Endothelial cell of umbilical vein (primary cell): ENCODE data around the gene PLB1. TPM values are rescaled to one million over a fixed set of nuclear protein-coding genes. Genes with fewer than 3 reads are reported as not detected.
A peak's percentile ranks its signal among the peaks of the same experiment; 100 is the strongest.

Experiments used
- BruUV-seq: library from RNA; stranded (reverse); fragments of 400-500 nt; replicated peaks from 2 replicates; lab custom pipeline; 2021; lab: Mats Ljungman, UMichigan
- CTCF ChIA-PET: fragments of 300-600, 350-600 bp; sonication (Branson Sonifier 250); formaldehyde crosslinking; loops from one replicate; lab custom pipeline; 2021; ENCODE audit warnings: antibody characterized with exemption, inconsistent platforms; lab: Charles Lee
- POLR2A ChIA-PET: fragments of 300-600, 350-600 bp; sonication (Branson Sonifier 250); formaldehyde crosslinking; loops from one replicate; lab custom pipeline; 2021; ENCODE audit warnings: antibody characterized with exemption, inconsistent platforms; lab: Charles Lee
- DNase-seq: peaks from one replicate; pipeline ENCODE4 v3.0.0-alpha.2; 2011; ENCODE audit warnings: low read depth, low spot score
- FAIRE-seq: peaks from 2 replicates; lab custom pipeline; 2011; peaks lifted over from hg19 to GRCh38; lab: Jason Lieb, UNC
- H2AFZ ChIP-seq: 2 replicates; pipeline ENCODE4 v1.6.0; 2012; ENCODE audit warnings: low read depth, low read length, control low read depth, inconsistent platforms
- H3K27ac ChIP-seq: 2 replicates; pipeline ENCODE4 v1.5.1; 2011; ENCODE audit warnings: low read depth, mild to moderate bottlenecking, control low read depth, low read length, moderate library complexity; ENCODE audit not compliant: insufficient read depth
- H3K27me3 ChIP-seq, 2 experiments: 2 replicates each; pipeline versions ENCODE4 v1.6.0 to v1.6.1; 2011; ENCODE audit warnings: low read length in 2 of 2, mixed read lengths in 1 of 2; ENCODE audit not compliant: control insufficient read depth in 2 of 2, insufficient read depth in 2 of 2
- H3K36me3 ChIP-seq, 2 experiments: 2 replicates in 1 of 2; 3 replicates in 1 of 2; pipeline ENCODE4 v1.5.1; 2011; ENCODE audit warnings: low read length in 2 of 2, mild to moderate bottlenecking in 1 of 2, moderate library complexity in 1 of 2; ENCODE audit not compliant: control insufficient read depth in 2 of 2, insufficient read depth in 2 of 2; ENCODE audit errors: extremely low read depth in 1 of 2
- H3K4me1 ChIP-seq: 3 replicates; pipeline ENCODE4 v1.5.1; 2011; ENCODE audit warnings: mild to moderate bottlenecking, low read length; ENCODE audit not compliant: control insufficient read depth, insufficient read depth; ENCODE audit errors: extremely low read depth
- H3K4me2 ChIP-seq: 2 replicates; pipeline ENCODE4 v1.6.1; 2011; ENCODE audit warnings: low read length, control low read depth, mixed read lengths; ENCODE audit not compliant: insufficient read depth
- H3K4me3 ChIP-seq, 3 experiments: fragments of 200-600 bp in 1 of 3; sonication (generic), shearing (Covaris generic) in 1 of 3; replicated peaks in 1 of 3; 2 replicates each; pipeline ENCODE4 v1.5.1; 2011 to 2016; ENCODE audit warnings: control low read depth in 3 of 3, low read length in 3 of 3, mild to moderate bottlenecking in 2 of 3, inconsistent platforms in 1 of 3, low read depth in 1 of 3, moderate library complexity in 1 of 3; ENCODE audit not compliant: insufficient read depth in 1 of 3
- H3K79me2 ChIP-seq: 2 replicates; pipeline ENCODE4 v1.6.0; 2012; ENCODE audit warnings: low read length, inconsistent platforms; ENCODE audit not compliant: control insufficient read depth, insufficient read depth
- H3K9ac ChIP-seq: replicated peaks from 2 replicates; pipeline ENCODE3; 2011; ENCODE audit warnings: low read length, control low read depth; ENCODE audit not compliant: insufficient read depth; ENCODE audit errors: extremely low read depth
- H3K9me1 ChIP-seq: replicated peaks from 3 replicates; pipeline ENCODE4 v1.6.0; 2011; ENCODE audit warnings: mild to moderate bottlenecking, low read length; ENCODE audit not compliant: control insufficient read depth, insufficient read depth; ENCODE audit errors: extremely low read depth
- H3K9me3 ChIP-seq: replicated peaks from 2 replicates; pipeline ENCODE4 v1.5.1; 2012; ENCODE audit warnings: low read length, inconsistent platforms; ENCODE audit not compliant: control insufficient read depth, insufficient read depth
- H4K20me1 ChIP-seq: replicated peaks from 2 replicates; pipeline ENCODE3; 2011; ENCODE audit warnings: mild to moderate bottlenecking, low read length; ENCODE audit not compliant: control insufficient read depth, insufficient read depth; ENCODE audit errors: extremely low read depth
- CTCF ChIP-seq, 2 donors: IDR thresholded peaks; 1 replicate in 1 of 2; 2 replicates in 1 of 2; pipeline ENCODE4 v1.5.1; 2011; ENCODE audit warnings: low read length in 2 of 2, mild to moderate bottlenecking in 2 of 2, moderate library complexity in 2 of 2, control low read depth in 1 of 2, inconsistent platforms in 1 of 2, low read depth in 1 of 2; ENCODE audit not compliant: insufficient read depth in 1 of 2; ENCODE audit errors: extremely low read depth in 1 of 2
- EZH2 ChIP-seq: IDR thresholded peaks from 2 replicates; pipeline ENCODE4 v1.6.1; 2012; ENCODE audit warnings: borderline replicate concordance, low read depth, mild to moderate bottlenecking, moderate library complexity, low read length, inconsistent platforms; ENCODE audit not compliant: severe bottlenecking
- FOS ChIP-seq: IDR thresholded peaks from 2 replicates; pipeline ENCODE4 v1.6.1; 2011; ENCODE audit warnings: mild to moderate bottlenecking, low read length, moderate library complexity, borderline replicate concordance; ENCODE audit not compliant: insufficient read depth
- GATA2 ChIP-seq: IDR thresholded peaks from 2 replicates; pipeline ENCODE4 v1.7.0; 2011; ENCODE audit warnings: low read depth, mild to moderate bottlenecking, moderate library complexity, mixed read lengths, low read length; ENCODE audit not compliant: insufficient read length, insufficient read depth
- JUN ChIP-seq: IDR thresholded peaks from 2 replicates; pipeline ENCODE4 v1.6.1; 2011; ENCODE audit warnings: borderline replicate concordance, low read depth; ENCODE audit not compliant: insufficient read length, insufficient read depth
- MAX ChIP-seq: IDR thresholded peaks from 2 replicates; pipeline ENCODE4 v1.6.1; 2011; ENCODE audit not compliant: insufficient read depth, insufficient read length
- MYC ChIP-seq: IDR thresholded peaks from one replicate; pipeline ENCODE4 v1.6.1; 2011; ENCODE audit warnings: mild to moderate bottlenecking, low read depth, low read length
- POLR2A ChIP-seq: IDR thresholded peaks from 2 replicates; pipeline ENCODE4 v1.6.1; 2012; ENCODE audit warnings: low read depth, mild to moderate bottlenecking, control low read depth, low read length
- POLR2AphosphoS5 ChIP-seq: IDR thresholded peaks from 2 replicates; pipeline ENCODE4 v1.6.1; 2012; ENCODE audit warnings: low read depth, mild to moderate bottlenecking, control low read depth, low read length, moderate library complexity; ENCODE audit not compliant: insufficient read depth
- dilution Hi-C: fragments of 300-500 bp; cut with MboI; formaldehyde crosslinking; loops from one replicate; pipeline ENCODE4 v1.15.0; 2019; ENCODE audit warnings: low sequenced_read_pairs; ENCODE audit not compliant: extremely low pct_ligation_motif_present
- intact Hi-C: fragments of 100-400 bp; cut with micrococcal nuclease; formaldehyde crosslinking; loops from one replicate; pipeline ENCODE4 v1.10.0; 2022
- polyA plus RNA-seq, 4 experiments: library from polyadenylated mRNA; depleted of rRNA in 3 of 4; stranded (reverse) in 3 of 4; unstranded in 1 of 4; fragments of >200 nt; gene quantifications; 2 replicates each; pipeline versions ENCODE4 v1.2.1 to v1.2.3, GENCODE V29; 2011 to 2012; ENCODE audit warnings: missing spikeins in 1 of 4
- total RNA-seq: library from RNA; stranded (reverse); gene quantifications from 2 replicates; pipeline ENCODE4 v1.2.3, GENCODE V29; 2021

Gene PLB1
- total and polyA plus RNA-seq, 2 donors (not counting 3 experiments of a cell fraction or from before 2014, with no cell fraction given) = 0.75 to 0.80 TPM

DNA sequence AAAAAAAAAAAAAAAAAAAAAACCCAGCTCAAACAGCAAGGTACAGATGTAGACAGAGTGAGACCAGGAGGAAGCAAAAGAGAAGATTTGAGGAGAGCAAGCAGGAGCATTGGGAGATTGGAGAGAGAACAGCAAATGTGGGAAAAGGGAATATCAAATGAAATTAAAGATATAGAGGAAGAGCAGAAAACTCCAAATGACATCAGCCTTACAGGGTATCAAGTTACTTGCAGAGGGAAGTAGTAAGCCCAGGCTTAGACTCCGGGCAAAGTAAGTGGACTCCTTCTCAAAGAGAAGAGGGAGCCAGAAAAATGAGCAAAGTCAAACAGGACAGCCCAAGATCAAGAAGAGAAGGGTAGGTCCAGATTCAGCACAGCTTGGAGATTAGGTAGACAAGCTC lies 162.5 kb downstream of the PLB1 start:
- ChIA-PET POLR2A (no interaction called here), CTCF (interaction anchor here (1.1 kb wide), 2 partner anchors 13 to 64 kb away, joined by 3 to 5 read pairs; no protein-coding TSS in a partner anchor)
- Histone ChIP-seq H3K9me3 (no peaks in the 10 kb centered on the region), H3K4me3 (no peak overlapping the region), H4K20me1 (no peaks in the 10 kb centered on the region), H3K9ac (no peak overlapping the region), H2AFZ (peak overlapping the region; percentile 58), H3K79me2 (no peaks in the 10 kb centered on the region), H3K4me1 (peaks cover 24% of the 10 kb centered on the region), H3K36me3 (no peaks in the 10 kb centered on the region), H3K4me2 (no peak overlapping the region), H3K27ac (no peak overlapping the region), H3K9me1 (no peaks in the 10 kb centered on the region), H3K27me3 (no peaks in the 10 kb centered on the region)
- intact Hi-C loops = no loop called here
- FAIRE-seq (no peak), DNase-seq (no peak)
- dilution Hi-C loops = no loop called here
- no TSS peak for BruUV-seq
- TF ChIP-seq MYC (no peak), JUN (no peak), EZH2 (no peak), CTCF (IDR thresholded peaks at IDR 0.05; ENCODE audit: extremely low read depth in 1 of 2, insufficient read depth in 1 of 2, low read depth in 1 of 2, low read length in 2 of 2) (no peak), POLR2AphosphoS5 (no peak)

GRCh38 chr2:28659127-28659526 lies 163.3 kb downstream of the PLB1 start:
- CTCF ChIA-PET = interaction anchor here (1.1 kb wide), 1 partner anchor 12 kb away, joined by 3 read pairs; no protein-coding TSS in a partner anchor
- dilution Hi-C loops (no loop called here), intact Hi-C loops (no loop called here)
- peaks cover 32% of the 10 kb centered on the region for H3K4me1 ChIP-seq
- no peaks in the 10 kb centered on the region for H3K9me3 ChIP-seq
- H3K4me3 ChIP-seq = no peak overlapping the region
- no peaks in the 10 kb centered on the region for H4K20me1 ChIP-seq
- no peaks in the 10 kb centered on the region for H3K79me2 ChIP-seq
- H2AFZ ChIP-seq = no peak overlapping the region
- no peaks in the 10 kb centered on the region for H3K9me1 ChIP-seq
- no peak overlapping the region for H3K27ac ChIP-seq
- no peak for FAIRE-seq
- no peaks in the 10 kb centered on the region for H3K36me3 ChIP-seq
- POLR2A ChIA-PET = no interaction called here
- BruUV-seq = no TSS peak
- H3K9ac ChIP-seq = no peak overlapping the region
- H3K27me3 ChIP-seq = no peaks in the 10 kb centered on the region
- no peak for DNase-seq
- H3K4me2 ChIP-seq = no peak overlapping the region
- TF ChIP-seq MAX (no peak), EZH2 (no peak), JUN (no peak), CTCF (IDR thresholded peaks at IDR 0.05; ENCODE audit: extremely low read depth in 1 of 2, insufficient read depth in 1 of 2, low read depth in 1 of 2, low read length in 2 of 2) (no peak), GATA2 (no peak), POLR2A (no peak), POLR2AphosphoS5 (no peak), FOS (no peak), MYC (no peak)
